SK-N-SH treated with all-trans-retinoic acid at 6 μM for 48 hours (cell line): Measurements from ENCODE around the gene EPB41.

ENCODE experiments used
- ARNTL ChIP-seq: fragments of 450-650 bp; formaldehyde crosslinking; IDR thresholded peaks from 2 replicates; pipeline ENCODE4 v1.5.0; 2020; ENCODE audit warnings: low read depth, mild to moderate bottlenecking, moderate library complexity, borderline replicate concordance
- PPARA ChIP-seq: fragments of 250-450 bp; sonication (Bioruptor Pico); IDR thresholded peaks from 2 replicates; pipeline ENCODE4 v1.5.0; 2020; ENCODE audit warnings: mild to moderate bottlenecking, borderline replicate concordance
- RARB ChIP-seq: fragments of 250-450 bp; sonication (Bioruptor Pico); IDR thresholded peaks from 2 replicates; pipeline ENCODE4 v1.8.0; 2021; ENCODE audit warnings: mild to moderate bottlenecking, moderate library complexity
- TCF4 ChIP-seq: fragments of 250-450 bp; sonication (Bioruptor Pico); IDR thresholded peaks from 2 replicates; pipeline ENCODE4 v1.8.0; 2021; ENCODE audit warnings: mild to moderate bottlenecking, moderate library complexity, borderline replicate concordance
- ZFP30 ChIP-seq: fragments of 450-650 bp; formaldehyde crosslinking; IDR thresholded peaks from 2 replicates; pipeline ENCODE4 v1.5.0; 2022; ENCODE audit warnings: mild to moderate bottlenecking, moderate library complexity
- TF ChIP-seq, protein P1 (sequence below): fragments of 250-450 bp; sonication (Bioruptor Pico); IDR thresholded peaks from 2 replicates; pipeline ENCODE4 v1.5.1; 2020; ENCODE audit warnings: low read depth, mild to moderate bottlenecking, moderate library complexity
- TF ChIP-seq, protein P2 (sequence below): fragments of 250-450 bp; sonication (Bioruptor Pico); IDR thresholded peaks from 2 replicates; pipeline ENCODE4 v1.8.0; 2020; ENCODE audit warnings: mild to moderate bottlenecking, moderate library complexity, borderline replicate concordance

DNA sequence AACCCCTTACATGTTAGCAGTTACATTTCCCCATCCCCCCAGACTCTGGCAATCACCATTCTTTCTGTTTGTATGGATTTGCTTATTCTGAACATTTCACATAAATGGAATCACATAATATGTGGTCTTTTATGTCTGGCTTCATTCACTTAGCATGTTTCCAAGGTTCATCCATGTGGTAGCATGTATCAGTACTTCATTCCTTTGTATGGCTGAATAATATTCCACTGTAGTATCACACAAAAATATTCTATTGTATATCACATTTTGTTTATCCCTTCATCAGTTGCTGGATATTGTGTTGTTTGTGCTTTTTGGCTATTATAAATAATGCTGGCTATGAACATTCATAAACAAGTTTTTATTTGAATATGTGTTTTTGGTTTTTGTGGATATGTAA lies 22.2 kb downstream of the EPB41 start:
- TF ChIP-seq PPARA (CRISPR knock-in tag): no peak
- TF ChIP-seq, protein P1, sequence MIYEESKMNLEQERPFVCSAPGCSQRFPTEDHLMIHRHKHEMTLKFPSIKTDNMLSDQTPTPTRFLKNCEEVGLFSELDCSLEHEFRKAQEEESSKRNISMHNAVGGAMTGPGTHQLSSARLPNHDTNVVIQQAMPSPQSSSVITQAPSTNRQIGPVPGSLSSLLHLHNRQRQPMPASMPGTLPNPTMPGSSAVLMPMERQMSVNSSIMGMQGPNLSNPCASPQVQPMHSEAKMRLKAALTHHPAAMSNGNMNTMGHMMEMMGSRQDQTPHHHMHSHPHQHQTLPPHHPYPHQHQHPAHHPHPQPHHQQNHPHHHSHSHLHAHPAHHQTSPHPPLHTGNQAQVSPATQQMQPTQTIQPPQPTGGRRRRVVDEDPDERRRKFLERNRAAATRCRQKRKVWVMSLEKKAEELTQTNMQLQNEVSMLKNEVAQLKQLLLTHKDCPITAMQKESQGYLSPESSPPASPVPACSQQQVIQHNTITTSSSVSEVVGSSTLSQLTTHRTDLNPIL: no peak
- no peak for TF ChIP-seq RARB
- TF ChIP-seq ZFP30: no peak
- no peak for TF ChIP-seq ARNTL
- TF ChIP-seq, protein P2, sequence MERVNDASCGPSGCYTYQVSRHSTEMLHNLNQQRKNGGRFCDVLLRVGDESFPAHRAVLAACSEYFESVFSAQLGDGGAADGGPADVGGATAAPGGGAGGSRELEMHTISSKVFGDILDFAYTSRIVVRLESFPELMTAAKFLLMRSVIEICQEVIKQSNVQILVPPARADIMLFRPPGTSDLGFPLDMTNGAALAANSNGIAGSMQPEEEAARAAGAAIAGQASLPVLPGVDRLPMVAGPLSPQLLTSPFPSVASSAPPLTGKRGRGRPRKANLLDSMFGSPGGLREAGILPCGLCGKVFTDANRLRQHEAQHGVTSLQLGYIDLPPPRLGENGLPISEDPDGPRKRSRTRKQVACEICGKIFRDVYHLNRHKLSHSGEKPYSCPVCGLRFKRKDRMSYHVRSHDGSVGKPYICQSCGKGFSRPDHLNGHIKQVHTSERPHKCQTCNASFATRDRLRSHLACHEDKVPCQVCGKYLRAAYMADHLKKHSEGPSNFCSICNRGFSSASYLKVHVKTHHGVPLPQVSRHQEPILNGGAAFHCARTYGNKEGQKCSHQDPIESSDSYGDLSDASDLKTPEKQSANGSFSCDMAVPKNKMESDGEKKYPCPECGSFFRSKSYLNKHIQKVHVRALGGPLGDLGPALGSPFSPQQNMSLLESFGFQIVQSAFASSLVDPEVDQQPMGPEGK (CRISPR knock-in tag): no peak
- TF ChIP-seq TCF4 (CRISPR knock-in tag): no peak
